Lower leg skin (tissue), 3 donors: ENCODE measurements around the gene SLC6A2.

Source experiments
- POLR2A ChIP-seq, 2 donors: fragments of 450-650 bp; IDR thresholded peaks; one replicate each; pipeline ENCODE4 v1.6.1; 2016 to 2017; ENCODE audit warnings: antibody characterized with exemption in 2 of 2, mild to moderate bottlenecking in 1 of 2, moderate library complexity in 1 of 2
- TF ChIP-seq, protein P1 (sequence below), 3 donors: fragments of 450-650 bp; IDR thresholded peaks; one replicate each; pipeline ENCODE4 v1.5.1; 2016; ENCODE audit warnings: antibody characterized with exemption in 3 of 3, mild to moderate bottlenecking in 3 of 3, moderate library complexity in 2 of 3

GRCh38 chr16:55690841-55691240 is 35.1 kb downstream of the SLC6A2 start:
- TF ChIP-seq, protein P1, sequence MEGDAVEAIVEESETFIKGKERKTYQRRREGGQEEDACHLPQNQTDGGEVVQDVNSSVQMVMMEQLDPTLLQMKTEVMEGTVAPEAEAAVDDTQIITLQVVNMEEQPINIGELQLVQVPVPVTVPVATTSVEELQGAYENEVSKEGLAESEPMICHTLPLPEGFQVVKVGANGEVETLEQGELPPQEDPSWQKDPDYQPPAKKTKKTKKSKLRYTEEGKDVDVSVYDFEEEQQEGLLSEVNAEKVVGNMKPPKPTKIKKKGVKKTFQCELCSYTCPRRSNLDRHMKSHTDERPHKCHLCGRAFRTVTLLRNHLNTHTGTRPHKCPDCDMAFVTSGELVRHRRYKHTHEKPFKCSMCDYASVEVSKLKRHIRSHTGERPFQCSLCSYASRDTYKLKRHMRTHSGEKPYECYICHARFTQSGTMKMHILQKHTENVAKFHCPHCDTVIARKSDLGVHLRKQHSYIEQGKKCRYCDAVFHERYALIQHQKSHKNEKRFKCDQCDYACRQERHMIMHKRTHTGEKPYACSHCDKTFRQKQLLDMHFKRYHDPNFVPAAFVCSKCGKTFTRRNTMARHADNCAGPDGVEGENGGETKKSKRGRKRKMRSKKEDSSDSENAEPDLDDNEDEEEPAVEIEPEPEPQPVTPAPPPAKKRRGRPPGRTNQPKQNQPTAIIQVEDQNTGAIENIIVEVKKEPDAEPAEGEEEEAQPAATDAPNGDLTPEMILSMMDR (IDR thresholded peaks at IDR 0.05), result no peak
- TF ChIP-seq POLR2A (IDR thresholded peaks at IDR 0.05), result no peak
